H9 (cell line): ENCODE data around the gene SMS. TPM values are rescaled to one million over a fixed set of nuclear protein-coding genes. Genes with fewer than 3 reads are reported as not detected.

ENCODE experiments used
- DNase-seq: peaks from one replicate; pipeline ENCODE4 v3.0.0-alpha.2; 2017
- H2AFZ ChIP-seq: one replicate; pipeline ENCODE4 v1.6.1; 2013; ENCODE audit warnings: mild to moderate bottlenecking, low read length, control low read depth, moderate library complexity
- H2AK5ac ChIP-seq: 2 replicates; pipeline ENCODE4 v1.6.1; 2013; ENCODE audit warnings: low read length, control low read depth, mixed read lengths; ENCODE audit not compliant: insufficient read length
- H2BK120ac ChIP-seq: one replicate; pipeline ENCODE4 v1.6.1; 2013; ENCODE audit warnings: low read depth, mild to moderate bottlenecking, low read length, control low read depth, inconsistent platforms; ENCODE audit not compliant: poor library complexity, severe bottlenecking
- H2BK12ac ChIP-seq: 2 replicates; pipeline ENCODE4 v1.6.1; 2013; ENCODE audit warnings: low read length, control low read depth, mixed read lengths, low read depth; ENCODE audit not compliant: insufficient read length
- H2BK15ac ChIP-seq: 2 replicates; pipeline ENCODE4 v1.6.1; 2013; ENCODE audit warnings: low read depth, low read length, control low read depth
- H2BK20ac ChIP-seq: one replicate; pipeline ENCODE4 v1.6.1; 2013; ENCODE audit warnings: low read depth, mild to moderate bottlenecking, low read length, control low read depth, inconsistent platforms; ENCODE audit not compliant: poor library complexity, severe bottlenecking
- H2BK5ac ChIP-seq: 2 replicates; pipeline ENCODE4 v1.6.1; 2013; ENCODE audit warnings: low read length, control low read depth, mixed read lengths; ENCODE audit not compliant: insufficient read length
- H3K14ac ChIP-seq: 2 replicates; pipeline ENCODE4 v1.6.1; 2013; ENCODE audit warnings: low read length, control low read depth; ENCODE audit not compliant: insufficient read depth
- H3K18ac ChIP-seq: 2 replicates; pipeline ENCODE4 v1.6.1; 2013; ENCODE audit warnings: low read depth, mild to moderate bottlenecking, mixed read lengths, low read length, control low read depth; ENCODE audit not compliant: insufficient read length
- H3K23ac ChIP-seq: 2 replicates; pipeline ENCODE4 v1.6.1; 2013; ENCODE audit warnings: low read length, control low read depth, mixed read lengths, low read depth; ENCODE audit not compliant: insufficient read length
- H3K23me2 ChIP-seq: 2 replicates; pipeline ENCODE4 v1.6.1; 2013; ENCODE audit warnings: low read depth, mild to moderate bottlenecking, mixed read lengths, low read length, control low read depth; ENCODE audit not compliant: insufficient read length, poor library complexity, severe bottlenecking
- H3K27ac ChIP-seq: 2 replicates; pipeline ENCODE4 v1.5.1; 2013; ENCODE audit warnings: low read length, control low read depth, mixed read lengths, low read depth; ENCODE audit not compliant: insufficient read length
- H3K27me3 ChIP-seq: 2 replicates; pipeline ENCODE4 v1.6.1; 2013; ENCODE audit warnings: low read length, control low read depth, inconsistent platforms; ENCODE audit not compliant: insufficient read depth
- H3K4ac ChIP-seq: 2 replicates; pipeline ENCODE4 v1.6.1; 2013; ENCODE audit warnings: low read depth, mild to moderate bottlenecking, control low read depth, inconsistent platforms, low read length, moderate library complexity
- H3K4me1 ChIP-seq: 2 replicates; pipeline ENCODE4 v1.6.1; 2013; ENCODE audit warnings: low read length, control low read depth, inconsistent platforms; ENCODE audit not compliant: insufficient read depth
- H3K4me2 ChIP-seq: 2 replicates; pipeline ENCODE4 v1.6.1; 2013; ENCODE audit warnings: low read length, control low read depth, mixed read lengths; ENCODE audit not compliant: insufficient read length, insufficient read depth
- H3K56ac ChIP-seq: 2 replicates; pipeline ENCODE4 v1.6.1; 2013; ENCODE audit warnings: low read depth, mild to moderate bottlenecking, mixed read lengths, low read length, control low read depth; ENCODE audit not compliant: insufficient read length
- H3K79me1 ChIP-seq: 2 replicates; pipeline ENCODE4 v1.6.1; 2013; ENCODE audit warnings: low read depth, mild to moderate bottlenecking, moderate library complexity, low read length, control low read depth, inconsistent platforms; ENCODE audit not compliant: insufficient read depth, poor library complexity, severe bottlenecking
- H3K79me2 ChIP-seq: 2 replicates; pipeline ENCODE4 v1.6.1; 2013; ENCODE audit warnings: low read length, control low read depth, inconsistent platforms; ENCODE audit not compliant: insufficient read depth
- H3K9ac ChIP-seq: 2 replicates; pipeline ENCODE4 v1.6.1; 2013; ENCODE audit warnings: low read length, control low read depth, mixed read lengths; ENCODE audit not compliant: insufficient read length; ENCODE audit errors: extremely low read depth
- H3K9me3 ChIP-seq: one replicate; pipeline ENCODE4 v1.6.1; 2013; ENCODE audit warnings: low read depth, low read length, inconsistent platforms; ENCODE audit not compliant: control insufficient read depth
- H3T11ph ChIP-seq: one replicate; pipeline ENCODE4 v1.6.1; 2013; ENCODE audit warnings: mild to moderate bottlenecking, low read length, control low read depth, inconsistent platforms
- H4K20me1 ChIP-seq: one replicate; pipeline ENCODE4 v1.6.1; 2013; ENCODE audit not compliant: control insufficient read depth, insufficient read length, insufficient read depth
- H4K5ac ChIP-seq: 2 replicates; pipeline ENCODE4 v1.6.1; 2013; ENCODE audit warnings: low read depth, mild to moderate bottlenecking, mixed read lengths, low read length, control low read depth; ENCODE audit not compliant: insufficient read length
- H4K8ac ChIP-seq: replicated peaks from 2 replicates; pipeline ENCODE4 v1.6.1; 2013; ENCODE audit warnings: low read length, control low read depth, mixed read lengths, low read depth; ENCODE audit not compliant: insufficient read length
- H4K91ac ChIP-seq: 2 replicates; pipeline ENCODE4 v1.6.1; 2013; ENCODE audit warnings: low read depth, mild to moderate bottlenecking, moderate library complexity, mixed read lengths, low read length, control low read depth; ENCODE audit not compliant: insufficient read length
- H3K27ac Mint-ChIP-seq, 3 experiments: 2 replicates in 2 of 3; 3 replicates in 1 of 3; pipeline ENCODE4 v1.8.0; 2020 to 2021; ENCODE audit warnings: mixed read lengths in 3 of 3, mild to moderate bottlenecking in 1 of 3, moderate library complexity in 1 of 3
- H3K27me3 Mint-ChIP-seq: 2 replicates; pipeline ENCODE4 v1.8.0; 2021; ENCODE audit warnings: low read depth, mild to moderate bottlenecking, moderate library complexity, mixed read lengths
- H3K36me3 Mint-ChIP-seq, 3 experiments: 2 replicates in 2 of 3; 3 replicates in 1 of 3; pipeline ENCODE4 v1.8.0; 2020 to 2021; ENCODE audit warnings: low read depth in 3 of 3, mixed read lengths in 3 of 3; ENCODE audit not compliant: insufficient read depth in 1 of 3
- H3K4me1 Mint-ChIP-seq, 2 experiments: 2 replicates each; pipeline ENCODE4 v1.8.0; 2020; ENCODE audit warnings: mixed read lengths in 2 of 2
- H3K4me3 Mint-ChIP-seq, 2 experiments: 2 replicates in 1 of 2; 3 replicates in 1 of 2; pipeline ENCODE4 v1.8.0; 2020 to 2021; ENCODE audit warnings: mild to moderate bottlenecking in 2 of 2, mixed read lengths in 2 of 2, moderate library complexity in 1 of 2
- H3K9me3 Mint-ChIP-seq, 2 experiments: 2 replicates in 1 of 2; 3 replicates in 1 of 2; pipeline ENCODE4 v1.8.0; 2020; ENCODE audit warnings: mild to moderate bottlenecking in 2 of 2, mixed read lengths in 2 of 2, moderate library complexity in 1 of 2
- WGBS: extraction: QIAGEN DNeasy Blood & Tissue Kit; methylation state at CpG from one replicate; pipeline ENCODE4 v1.1.7; 2013; ENCODE audit warnings: missing lambda C conversion rate, low lambda C conversion rate, mixed read lengths; ENCODE audit not compliant: insufficient read length; ENCODE audit errors: extremely low coverage; 5-methylcytosine and 5-hydroxymethylcytosine counted together
- total RNA-seq: library from RNA; stranded (reverse); gene quantifications from 2 replicates; pipeline ENCODE4 v1.2.1, GENCODE V29; 2021
- TF ChIP-seq, protein P1 (sequence below): fragments of 200-600 bp; sonication (generic); conservative IDR thresholded peaks from 3 replicates; pipeline ENCODE4 v1.8.0; 2021; ENCODE audit warnings: antibody characterized with exemption, mild to moderate bottlenecking

Gene SMS
- total RNA-seq, 1 experiment from 2014 or later, result 415 TPM

DNA sequence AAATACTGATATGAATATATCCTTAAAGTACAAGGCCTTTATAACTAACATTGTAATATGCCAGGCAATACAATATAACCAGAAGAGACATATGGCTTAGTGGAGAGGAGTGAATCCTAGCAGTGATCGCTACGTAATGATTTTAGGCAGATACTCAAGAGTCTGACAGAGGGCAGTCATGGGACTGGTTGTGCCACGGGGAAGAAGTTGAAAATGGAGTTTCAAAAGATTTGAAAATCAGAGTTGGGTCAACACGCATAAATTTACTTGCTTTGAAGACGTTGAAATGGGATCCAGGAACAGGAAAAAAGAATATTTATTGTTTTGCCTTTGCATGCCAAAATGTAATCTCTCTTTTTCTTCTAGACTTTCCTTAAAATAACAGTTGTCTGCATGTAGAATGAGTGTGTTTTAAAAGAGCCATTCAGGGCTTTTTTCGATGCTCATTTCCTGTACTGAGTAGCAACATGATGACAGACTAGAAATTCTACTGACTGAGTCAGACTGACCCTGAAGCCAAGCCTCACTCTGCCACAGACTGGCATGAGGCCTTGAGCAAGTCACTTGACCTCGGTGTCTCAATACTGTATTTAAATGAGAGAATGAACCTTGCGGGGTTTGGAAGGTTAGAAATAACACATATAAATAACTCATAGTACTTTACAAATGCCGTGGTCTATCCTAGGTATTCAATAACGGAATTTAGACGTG, 8.1 kb upstream of the SMS start:
- no peak for DNase-seq
- Mint-ChIP-seq H3K36me3 (no peaks in the 10 kb centered on the region; a peak in 2 of 7 replicates), H3K27ac (peak overlapping the region in 2 of 3 experiments; percentile 7 to 66; a peak in 4 of 7 replicates), H3K27me3 (no peaks in the 10 kb centered on the region), H3K4me3 (no peak overlapping the region), H3K4me1 (peaks cover 9 to 19% of the 10 kb centered on the region in 2 experiments), H3K9me3 (peaks cover 0 to 29% of the 10 kb centered on the region in 2 experiments; a peak in 3 of 5 replicates)
- no peaks in the 10 kb centered on the region for H3K79me2 ChIP-seq
- no peak overlapping the region for H2BK12ac ChIP-seq
- H4K91ac ChIP-seq, result no peak overlapping the region
- H3K9me3 ChIP-seq, result no peaks in the 10 kb centered on the region
- H3K9ac ChIP-seq, result no peak overlapping the region
- H2AFZ ChIP-seq, result no peak overlapping the region
- no peak overlapping the region for H3K56ac ChIP-seq
- no peaks in the 10 kb centered on the region for H3K23me2 ChIP-seq
- peaks cover 2% of the 10 kb centered on the region; the same call in 1 of the 2 replicates for H3K4me1 ChIP-seq
- H3K4me2 ChIP-seq, result no peak overlapping the region
- TF ChIP-seq, protein P1, sequence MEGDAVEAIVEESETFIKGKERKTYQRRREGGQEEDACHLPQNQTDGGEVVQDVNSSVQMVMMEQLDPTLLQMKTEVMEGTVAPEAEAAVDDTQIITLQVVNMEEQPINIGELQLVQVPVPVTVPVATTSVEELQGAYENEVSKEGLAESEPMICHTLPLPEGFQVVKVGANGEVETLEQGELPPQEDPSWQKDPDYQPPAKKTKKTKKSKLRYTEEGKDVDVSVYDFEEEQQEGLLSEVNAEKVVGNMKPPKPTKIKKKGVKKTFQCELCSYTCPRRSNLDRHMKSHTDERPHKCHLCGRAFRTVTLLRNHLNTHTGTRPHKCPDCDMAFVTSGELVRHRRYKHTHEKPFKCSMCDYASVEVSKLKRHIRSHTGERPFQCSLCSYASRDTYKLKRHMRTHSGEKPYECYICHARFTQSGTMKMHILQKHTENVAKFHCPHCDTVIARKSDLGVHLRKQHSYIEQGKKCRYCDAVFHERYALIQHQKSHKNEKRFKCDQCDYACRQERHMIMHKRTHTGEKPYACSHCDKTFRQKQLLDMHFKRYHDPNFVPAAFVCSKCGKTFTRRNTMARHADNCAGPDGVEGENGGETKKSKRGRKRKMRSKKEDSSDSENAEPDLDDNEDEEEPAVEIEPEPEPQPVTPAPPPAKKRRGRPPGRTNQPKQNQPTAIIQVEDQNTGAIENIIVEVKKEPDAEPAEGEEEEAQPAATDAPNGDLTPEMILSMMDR, result no peak; the same call in 2 of the 3 replicates
- H3T11ph ChIP-seq, result no peak overlapping the region
- no peak overlapping the region for H2BK20ac ChIP-seq
- no peak overlapping the region for H2BK120ac ChIP-seq
- H3K79me1 ChIP-seq, result no peaks in the 10 kb centered on the region
- H3K27me3 ChIP-seq, result no peaks in the 10 kb centered on the region
- WGBS, result no CpG with 5 or more reads among the region's 11 CpGs
- H2BK15ac ChIP-seq, result no peak overlapping the region
- H2AK5ac ChIP-seq, result no peak overlapping the region
- no peak overlapping the region for H3K23ac ChIP-seq
- H3K14ac ChIP-seq, result no peak overlapping the region
- H3K27ac ChIP-seq, result no peak overlapping the region
- H2BK5ac ChIP-seq, result no peak overlapping the region
- H4K8ac ChIP-seq, result no peak overlapping the region
- no peaks in the 10 kb centered on the region for H4K20me1 ChIP-seq
- no peak overlapping the region for H4K5ac ChIP-seq
- no peak overlapping the region for H3K4ac ChIP-seq
- H3K18ac ChIP-seq, result no peak overlapping the region
